ENCODE data around the gene CNTRL.
A peak's percentile ranks its signal among the peaks of the same experiment; 100 is the strongest.

CNTRL gene

DNA sequence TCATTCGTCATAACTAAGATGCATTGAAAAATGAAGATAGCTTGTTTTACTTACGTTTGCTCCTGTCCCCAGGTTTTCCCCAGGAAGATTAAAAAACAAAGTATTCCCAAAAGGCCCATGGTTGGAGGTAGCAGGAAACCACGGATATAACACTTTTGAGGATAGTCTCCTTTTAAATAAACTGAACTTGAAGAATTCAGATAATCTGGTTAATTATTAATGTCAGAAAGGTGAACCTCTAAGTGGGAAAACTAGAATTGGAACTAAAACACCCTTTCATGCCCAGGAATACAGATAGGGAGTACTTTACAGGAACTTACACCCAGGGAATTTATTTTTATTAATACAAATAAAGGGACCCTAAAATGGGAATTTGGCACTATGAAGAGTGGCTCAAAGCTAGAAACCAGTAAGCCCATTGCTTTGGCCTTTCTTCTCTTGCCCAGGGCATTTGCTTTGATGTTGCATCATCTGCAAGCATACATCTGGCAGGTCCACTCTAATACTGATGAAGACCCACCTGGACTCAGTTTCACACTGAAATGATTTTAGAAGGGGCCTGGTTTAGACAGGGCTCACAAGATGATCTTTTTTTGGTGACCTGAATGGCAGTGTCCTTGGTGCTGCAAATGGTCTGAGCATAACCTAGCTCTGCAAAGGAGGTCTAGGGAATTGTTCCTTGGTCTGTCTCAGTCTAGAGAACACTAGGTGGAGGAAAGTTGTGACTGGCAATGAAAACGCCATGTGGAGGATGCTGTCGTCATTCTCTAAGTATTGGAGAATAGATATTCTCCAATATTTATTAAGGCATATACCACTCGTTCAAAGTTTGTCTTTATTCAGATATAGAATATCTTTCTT is 24.4 kb upstream of the CNTRL start, which contains the start of gene C5:
TSS of gene C5 (minus strand) at position 148 of the 861 bp plus-strand sequence. CDS start at position 119, 29 bp downstream.
- DNase-seq = no peak
- Mint-ChIP-seq H3K27ac (no peak within 1 kb of the TSS), H3K4me3 (no peak within 1 kb of the TSS), H3K27me3 (ENCODE audit: low read depth, poor library complexity) (peaks cover 2% of the 10 kb centered on the region), H3K36me3 (ENCODE audit: low read depth) (peaks cover 5% of the 10 kb centered on the region), H3K9me3 (no peaks in the 10 kb centered on the region), H3K4me1 (peaks cover 6% of the 10 kb centered on the region)
- TF ChIP-seq, protein P1, sequence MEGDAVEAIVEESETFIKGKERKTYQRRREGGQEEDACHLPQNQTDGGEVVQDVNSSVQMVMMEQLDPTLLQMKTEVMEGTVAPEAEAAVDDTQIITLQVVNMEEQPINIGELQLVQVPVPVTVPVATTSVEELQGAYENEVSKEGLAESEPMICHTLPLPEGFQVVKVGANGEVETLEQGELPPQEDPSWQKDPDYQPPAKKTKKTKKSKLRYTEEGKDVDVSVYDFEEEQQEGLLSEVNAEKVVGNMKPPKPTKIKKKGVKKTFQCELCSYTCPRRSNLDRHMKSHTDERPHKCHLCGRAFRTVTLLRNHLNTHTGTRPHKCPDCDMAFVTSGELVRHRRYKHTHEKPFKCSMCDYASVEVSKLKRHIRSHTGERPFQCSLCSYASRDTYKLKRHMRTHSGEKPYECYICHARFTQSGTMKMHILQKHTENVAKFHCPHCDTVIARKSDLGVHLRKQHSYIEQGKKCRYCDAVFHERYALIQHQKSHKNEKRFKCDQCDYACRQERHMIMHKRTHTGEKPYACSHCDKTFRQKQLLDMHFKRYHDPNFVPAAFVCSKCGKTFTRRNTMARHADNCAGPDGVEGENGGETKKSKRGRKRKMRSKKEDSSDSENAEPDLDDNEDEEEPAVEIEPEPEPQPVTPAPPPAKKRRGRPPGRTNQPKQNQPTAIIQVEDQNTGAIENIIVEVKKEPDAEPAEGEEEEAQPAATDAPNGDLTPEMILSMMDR (IDR thresholded peaks at IDR 0.05) = no peak

DNA sequence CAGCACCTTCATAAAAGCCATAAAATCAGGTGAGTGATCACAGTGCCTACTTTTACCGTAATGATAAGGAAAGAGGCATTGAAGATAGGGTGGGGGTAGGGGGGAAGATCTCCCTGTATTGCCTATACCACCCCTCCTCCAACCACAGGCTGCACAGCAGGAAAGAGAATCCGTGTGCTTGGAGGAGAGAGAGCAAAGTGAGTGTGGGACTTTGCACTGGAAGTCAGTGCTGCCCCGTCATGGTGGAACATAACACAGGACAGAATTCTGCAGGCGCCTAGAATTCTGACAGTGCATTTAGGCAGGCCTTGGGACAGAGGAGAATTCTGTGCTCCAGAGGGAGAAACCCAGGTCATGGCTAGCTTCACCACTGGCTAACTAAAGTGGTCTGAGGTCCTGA is 21.2 kb upstream of the CNTRL start:
- Mint-ChIP-seq H3K27me3 (ENCODE audit: low read depth, poor library complexity) (peaks cover 2% of the 10 kb centered on the region), H3K9me3 (peaks cover 6% of the 10 kb centered on the region), H3K27ac (no peak overlapping the region), H3K36me3 (ENCODE audit: low read depth) (peaks cover 19% of the 10 kb centered on the region), H3K4me1 (peaks cover 6% of the 10 kb centered on the region), H3K4me3 (no peak overlapping the region)
- DNase-seq = no peak
- TF ChIP-seq, protein P1 (IDR thresholded peaks at IDR 0.05) = no peak

DNA sequence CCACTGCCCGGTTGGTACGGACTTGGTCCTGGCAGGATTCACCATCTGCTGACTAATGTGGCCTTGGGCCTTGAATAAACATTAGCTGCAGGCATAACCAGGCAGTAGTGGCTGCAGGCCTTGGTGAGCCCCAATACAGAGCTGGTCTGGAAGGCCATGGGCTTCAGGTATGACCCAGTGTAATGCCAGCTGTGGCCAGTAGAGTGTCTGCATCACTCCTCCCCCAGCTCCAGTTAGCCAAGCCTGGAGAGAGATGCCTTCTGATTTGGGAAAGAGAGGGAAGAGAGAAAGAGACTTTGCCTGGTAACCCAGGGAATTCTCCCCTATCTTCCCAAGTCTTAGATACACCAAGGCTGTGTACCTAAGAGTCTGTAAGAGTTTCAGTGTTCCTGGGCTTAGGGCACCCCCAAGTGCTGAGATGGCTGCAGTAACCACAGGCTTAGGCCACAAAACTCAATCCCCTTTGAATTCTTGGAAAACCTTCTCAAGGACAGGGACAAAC is 19.1 kb upstream of the CNTRL start:
- peaks cover 6% of the 10 kb centered on the region for H3K9me3 Mint-ChIP-seq
- peaks cover 19% of the 10 kb centered on the region for H3K36me3 Mint-ChIP-seq (ENCODE audit: low read depth)

DNA sequence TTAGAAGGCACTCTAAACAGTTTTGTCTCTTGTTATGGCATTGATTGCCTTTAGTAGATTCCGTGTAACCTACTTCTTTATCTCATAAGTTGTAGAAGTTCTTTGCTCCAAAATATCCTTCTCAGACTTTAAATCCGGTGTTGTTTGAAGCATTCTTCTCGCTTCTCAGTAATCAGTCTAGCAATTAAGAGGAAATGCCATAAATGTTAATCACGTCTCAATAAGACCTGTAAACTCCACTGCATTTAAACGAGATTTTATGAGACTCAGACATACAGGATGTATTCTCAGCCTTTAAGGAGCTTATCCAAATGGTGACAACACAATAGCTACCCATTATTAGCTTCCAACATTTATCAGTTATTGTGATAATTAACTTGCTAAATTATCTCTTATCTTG is 16.9 kb upstream of the CNTRL start:
- no peaks in the 10 kb centered on the region for H3K27me3 Mint-ChIP-seq (ENCODE audit: low read depth, poor library complexity)
- no peak overlapping the region for H3K4me3 Mint-ChIP-seq
- TF ChIP-seq, protein P1 (IDR thresholded peaks at IDR 0.05) = no peak
- no peak for DNase-seq
- H3K9me3 Mint-ChIP-seq = peaks cover 6% of the 10 kb centered on the region
- peaks cover 11% of the 10 kb centered on the region for H3K4me1 Mint-ChIP-seq
- H3K36me3 Mint-ChIP-seq (ENCODE audit: low read depth) = peaks cover 19% of the 10 kb centered on the region
- no peak overlapping the region for H3K27ac Mint-ChIP-seq

More for the DNA sequence above, 19.1 kb upstream of the CNTRL start:
- H3K27ac Mint-ChIP-seq = no peak overlapping the region
- TF ChIP-seq, protein P1 (IDR thresholded peaks at IDR 0.05) = peak; percentile 44
- no peaks in the 10 kb centered on the region for H3K27me3 Mint-ChIP-seq (ENCODE audit: low read depth, poor library complexity)
- H3K4me3 Mint-ChIP-seq = no peak overlapping the region
- DNase-seq = peak; percentile 8
- H3K4me1 Mint-ChIP-seq = peaks cover 6% of the 10 kb centered on the region

DNA sequence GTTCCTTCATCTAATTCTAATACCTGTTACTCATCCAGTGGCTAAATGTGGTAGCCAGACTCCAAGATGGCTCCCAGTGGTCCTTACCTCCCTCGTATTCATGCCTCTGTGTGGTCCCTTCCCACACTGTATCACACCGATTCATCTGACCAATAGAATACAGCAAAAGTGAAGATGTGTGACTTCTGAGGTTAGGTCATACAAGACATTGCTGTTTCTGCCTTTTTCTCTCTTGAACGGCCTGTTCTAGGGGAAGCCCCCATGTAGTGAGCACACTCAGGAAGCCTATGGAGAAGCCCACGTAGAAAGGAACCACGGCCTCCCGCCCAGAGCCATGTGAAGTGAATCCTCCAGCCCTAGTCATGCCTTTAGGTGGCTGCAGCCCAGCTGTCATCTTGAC is 15.2 kb upstream of the CNTRL start:
- Mint-ChIP-seq H3K4me3 (no peak overlapping the region), H3K4me1 (peaks cover 5% of the 10 kb centered on the region), H3K27ac (no peak overlapping the region), H3K27me3 (ENCODE audit: low read depth, poor library complexity) (no peaks in the 10 kb centered on the region), H3K36me3 (ENCODE audit: low read depth) (peaks cover 19% of the 10 kb centered on the region), H3K9me3 (peaks cover 6% of the 10 kb centered on the region)
- TF ChIP-seq, protein P1 (IDR thresholded peaks at IDR 0.05) = no peak
- DNase-seq = no peak

Data from nephron progenitor cell (in vitro differentiated cells).